ENCODE measurements around the gene PSAP.

Gene PSAP

DNA sequence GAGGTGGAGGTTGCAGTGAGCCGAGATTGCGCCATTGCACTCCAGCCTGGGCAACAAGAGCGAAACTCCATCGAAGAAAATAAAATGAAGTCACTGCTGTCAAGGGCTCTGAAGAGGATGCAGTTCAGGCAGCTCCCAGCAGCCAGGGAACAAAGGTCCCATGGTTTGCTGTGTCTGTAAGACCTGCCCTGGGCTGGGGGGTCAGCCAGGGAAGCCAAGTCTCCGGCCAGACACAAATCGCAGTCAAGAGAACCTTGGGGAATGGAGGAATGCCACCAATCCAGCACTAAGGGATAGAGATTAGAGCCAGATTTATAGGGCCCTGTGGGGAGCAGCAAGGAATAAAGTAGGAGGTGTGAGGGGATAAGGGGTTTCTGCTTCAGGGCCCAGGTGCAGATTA lies 48.8 kb downstream of the PSAP start:
- no peak overlapping the region for H3K27ac ChIP-seq (ENCODE audit: low read length)
- no peaks in the 10 kb centered on the region for H4K20me1 ChIP-seq (ENCODE audit: insufficient read depth, low read length)
- no peaks in the 10 kb centered on the region for H3K9me3 ChIP-seq (replicated peaks; ENCODE audit: insufficient read depth, low read length)
- H3K27me3 ChIP-seq (replicated peaks; ENCODE audit: insufficient read depth, low read length), result peaks cover 4% of the 10 kb centered on the region; the same call in 1 of the 2 replicates
- TF ChIP-seq EZH2 (optimal IDR thresholded peaks at IDR 0.05; ENCODE audit: low read depth, low read length), result no peak
- no peak for TF ChIP-seq EZH2phosphoT487 (IDR thresholded peaks at IDR 0.05; ENCODE audit: low read length)
- no peaks in the 10 kb centered on the region for H3K36me3 ChIP-seq (replicated peaks; ENCODE audit: insufficient read depth, low read length)
- no peaks in the 10 kb centered on the region for H3K4me1 ChIP-seq (ENCODE audit: low read length)
- DNase-seq, result no peak
- no peak overlapping the region for H3K4me3 ChIP-seq (ENCODE audit: low read length)
- no peaks in the 10 kb centered on the region for H3F3A ChIP-seq (ENCODE audit: insufficient read depth, low read length)
- H3K79me2 ChIP-seq (ENCODE audit: low read length), result no peaks in the 10 kb centered on the region
- H3K4me2 ChIP-seq (ENCODE audit: low read depth, low read length), result no peak overlapping the region
- H2AFZ ChIP-seq (ENCODE audit: low read length), result no peak overlapping the region
- H3K9me2 ChIP-seq (replicated peaks; ENCODE audit: insufficient read depth, low read length), result no peaks in the 10 kb centered on the region
- no peak overlapping the region for H3K9ac ChIP-seq (ENCODE audit: low read length)

DNA sequence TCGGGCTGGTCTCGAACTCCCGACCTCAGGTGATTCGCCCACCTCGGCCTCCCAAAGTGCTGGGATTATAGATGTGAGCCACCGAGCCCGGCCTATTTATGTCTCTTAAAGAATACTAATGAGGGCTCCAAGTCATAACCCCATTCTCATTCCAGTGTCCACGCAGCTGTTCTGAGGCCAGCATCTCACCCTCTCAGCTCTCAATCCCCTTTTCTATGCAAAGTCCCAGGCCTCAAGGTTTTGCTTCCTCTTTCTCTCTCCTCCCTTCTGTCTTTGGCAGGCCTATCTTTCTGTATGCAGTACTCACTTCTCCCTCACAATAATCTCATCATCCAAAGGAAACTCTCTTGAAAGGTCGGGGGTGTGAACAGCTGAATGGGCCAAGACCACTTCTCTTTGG lies 49.7 kb downstream of the PSAP start:
- Histone ChIP-seq H3K9ac (ENCODE audit: low read length) (no peak overlapping the region), H3K4me2 (ENCODE audit: low read depth, low read length) (no peak overlapping the region), H3K9me3 (replicated peaks; ENCODE audit: insufficient read depth, low read length) (no peaks in the 10 kb centered on the region), H4K20me1 (ENCODE audit: insufficient read depth, low read length) (no peaks in the 10 kb centered on the region), H2AFZ (ENCODE audit: low read length) (no peak overlapping the region), H3K4me1 (ENCODE audit: low read length) (no peaks in the 10 kb centered on the region), H3K9me2 (replicated peaks; ENCODE audit: insufficient read depth, low read length) (no peaks in the 10 kb centered on the region), H3K4me3 (ENCODE audit: low read length) (no peak overlapping the region), H3K36me3 (replicated peaks; ENCODE audit: insufficient read depth, low read length) (no peaks in the 10 kb centered on the region), H3K27me3 (replicated peaks; ENCODE audit: insufficient read depth, low read length) (peaks cover 4% of the 10 kb centered on the region; the same call in 1 of the 2 replicates), H3K27ac (ENCODE audit: low read length) (no peak overlapping the region), H3K79me2 (ENCODE audit: low read length) (no peaks in the 10 kb centered on the region), H3F3A (ENCODE audit: insufficient read depth, low read length) (no peaks in the 10 kb centered on the region)
- DNase-seq, result no peak
- TF ChIP-seq EZH2phosphoT487 (IDR thresholded peaks at IDR 0.05; ENCODE audit: low read length), result no peak
- TF ChIP-seq, protein P1, sequence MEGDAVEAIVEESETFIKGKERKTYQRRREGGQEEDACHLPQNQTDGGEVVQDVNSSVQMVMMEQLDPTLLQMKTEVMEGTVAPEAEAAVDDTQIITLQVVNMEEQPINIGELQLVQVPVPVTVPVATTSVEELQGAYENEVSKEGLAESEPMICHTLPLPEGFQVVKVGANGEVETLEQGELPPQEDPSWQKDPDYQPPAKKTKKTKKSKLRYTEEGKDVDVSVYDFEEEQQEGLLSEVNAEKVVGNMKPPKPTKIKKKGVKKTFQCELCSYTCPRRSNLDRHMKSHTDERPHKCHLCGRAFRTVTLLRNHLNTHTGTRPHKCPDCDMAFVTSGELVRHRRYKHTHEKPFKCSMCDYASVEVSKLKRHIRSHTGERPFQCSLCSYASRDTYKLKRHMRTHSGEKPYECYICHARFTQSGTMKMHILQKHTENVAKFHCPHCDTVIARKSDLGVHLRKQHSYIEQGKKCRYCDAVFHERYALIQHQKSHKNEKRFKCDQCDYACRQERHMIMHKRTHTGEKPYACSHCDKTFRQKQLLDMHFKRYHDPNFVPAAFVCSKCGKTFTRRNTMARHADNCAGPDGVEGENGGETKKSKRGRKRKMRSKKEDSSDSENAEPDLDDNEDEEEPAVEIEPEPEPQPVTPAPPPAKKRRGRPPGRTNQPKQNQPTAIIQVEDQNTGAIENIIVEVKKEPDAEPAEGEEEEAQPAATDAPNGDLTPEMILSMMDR (IDR thresholded peaks at IDR 0.05; ENCODE audit: low read length), result no peak
- no peak for TF ChIP-seq EZH2 (optimal IDR thresholded peaks at IDR 0.05; ENCODE audit: low read depth, low read length)

DNA sequence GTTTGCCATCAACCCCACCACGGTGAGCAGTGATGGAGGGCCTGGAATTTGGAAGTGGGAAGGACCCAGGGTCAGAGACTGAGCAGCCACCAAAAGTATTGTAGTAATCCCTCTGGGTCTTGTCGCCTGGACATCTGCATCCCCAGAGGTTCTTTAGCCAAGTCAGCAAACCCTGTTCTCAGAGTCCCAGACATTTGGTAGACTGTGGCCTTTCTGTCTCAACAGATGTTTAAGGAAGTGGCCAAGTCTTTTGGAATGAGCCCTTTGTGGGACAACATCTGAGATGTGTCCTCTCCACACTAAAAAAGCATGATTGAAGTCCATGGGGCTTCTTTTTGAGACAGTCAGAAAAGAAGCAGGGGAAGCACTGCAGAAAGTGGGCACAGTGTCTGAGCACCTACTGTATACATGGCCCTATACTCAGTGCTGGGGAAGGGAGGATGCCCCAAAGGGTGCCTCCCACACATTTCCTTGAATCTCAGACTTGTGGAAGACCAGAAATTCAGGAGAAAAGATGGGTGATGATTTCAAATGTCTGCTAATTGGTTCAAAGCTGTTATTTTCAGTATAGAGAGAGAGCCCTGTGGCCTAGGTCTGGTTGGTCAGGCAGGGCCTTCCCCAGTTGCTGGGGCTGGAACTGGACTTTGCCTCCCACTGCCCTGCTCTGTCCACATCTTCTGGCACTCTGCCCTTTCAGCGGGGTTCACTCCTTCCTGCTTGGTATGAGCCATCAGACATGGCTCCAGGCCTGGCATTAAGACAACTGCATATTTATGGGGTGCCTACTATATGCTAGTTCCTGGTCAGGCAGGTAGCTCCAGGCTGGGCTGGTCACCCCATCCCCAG lies 51.2 kb downstream of the PSAP start:
- Histone ChIP-seq H3K9me2 (replicated peaks; ENCODE audit: insufficient read depth, low read length) (no peaks in the 10 kb centered on the region), H4K20me1 (ENCODE audit: insufficient read depth, low read length) (no peaks in the 10 kb centered on the region), H3K79me2 (ENCODE audit: low read length) (no peaks in the 10 kb centered on the region), H3K9ac (ENCODE audit: low read length) (no peak overlapping the region), H3K4me1 (ENCODE audit: low read length) (no peaks in the 10 kb centered on the region), H3K27me3 (replicated peaks; ENCODE audit: insufficient read depth, low read length) (peaks cover 4% of the 10 kb centered on the region; the same call in 1 of the 2 replicates), H3K4me3 (ENCODE audit: low read length) (no peak overlapping the region), H2AFZ (ENCODE audit: low read length) (no peak overlapping the region), H3F3A (ENCODE audit: insufficient read depth, low read length) (no peaks in the 10 kb centered on the region), H3K36me3 (replicated peaks; ENCODE audit: insufficient read depth, low read length) (no peaks in the 10 kb centered on the region), H3K4me2 (ENCODE audit: low read depth, low read length) (no peak overlapping the region), H3K27ac (ENCODE audit: low read length) (no peak overlapping the region), H3K9me3 (replicated peaks; ENCODE audit: insufficient read depth, low read length) (no peaks in the 10 kb centered on the region)
- DNase-seq, result no peak
- TF ChIP-seq, protein P1 (IDR thresholded peaks at IDR 0.05; ENCODE audit: low read length), result no peak
- TF ChIP-seq EZH2phosphoT487 (IDR thresholded peaks at IDR 0.05; ENCODE audit: low read length) (no peak), EZH2 (optimal IDR thresholded peaks at IDR 0.05; ENCODE audit: low read depth, low read length) (no peak)

DNA sequence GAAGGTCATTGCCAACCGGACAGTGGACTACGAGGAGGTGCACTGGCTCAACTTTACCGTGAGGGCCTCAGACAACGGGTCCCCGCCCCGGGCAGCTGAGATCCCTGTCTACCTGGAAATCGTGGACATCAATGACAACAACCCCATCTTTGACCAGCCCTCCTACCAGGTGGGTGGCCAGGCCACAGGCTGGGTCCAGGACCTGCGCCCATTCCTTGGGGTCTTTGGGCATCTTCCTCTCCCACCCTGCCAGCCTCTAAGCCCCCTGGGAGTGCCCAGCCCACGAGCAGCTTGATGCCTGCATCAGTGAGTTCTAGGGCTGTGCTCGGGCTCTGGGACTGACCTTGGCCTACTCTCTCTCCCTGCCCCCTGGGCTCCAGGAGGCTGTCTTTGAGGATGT lies 51.9 kb downstream of the PSAP start:
- Histone ChIP-seq H3K36me3 (replicated peaks; ENCODE audit: insufficient read depth, low read length) (no peaks in the 10 kb centered on the region), H3K79me2 (ENCODE audit: low read length) (no peaks in the 10 kb centered on the region), H3F3A (ENCODE audit: insufficient read depth, low read length) (no peaks in the 10 kb centered on the region), H3K4me3 (ENCODE audit: low read length) (no peak overlapping the region), H3K9ac (ENCODE audit: low read length) (no peak overlapping the region), H3K4me2 (ENCODE audit: low read depth, low read length) (no peak overlapping the region), H3K27me3 (replicated peaks; ENCODE audit: insufficient read depth, low read length) (peaks cover 8% of the 10 kb centered on the region; the same call in 1 of the 2 replicates), H4K20me1 (ENCODE audit: insufficient read depth, low read length) (no peaks in the 10 kb centered on the region), H3K27ac (ENCODE audit: low read length) (no peak overlapping the region), H3K9me2 (replicated peaks; ENCODE audit: insufficient read depth, low read length) (no peaks in the 10 kb centered on the region), H2AFZ (ENCODE audit: low read length) (no peak overlapping the region), H3K4me1 (ENCODE audit: low read length) (no peaks in the 10 kb centered on the region), H3K9me3 (replicated peaks; ENCODE audit: insufficient read depth, low read length) (no peaks in the 10 kb centered on the region)
- no peak for TF ChIP-seq EZH2 (optimal IDR thresholded peaks at IDR 0.05; ENCODE audit: low read depth, low read length)
- TF ChIP-seq, protein P1 (IDR thresholded peaks at IDR 0.05; ENCODE audit: low read length), result no peak
- no peak for TF ChIP-seq EZH2phosphoT487 (IDR thresholded peaks at IDR 0.05; ENCODE audit: low read length)
- no peak for DNase-seq

Measured in MM.1S (cell line).